ENCODE measurements around the gene TMED4. TPM values are rescaled to one million over a fixed set of nuclear protein-coding genes. Genes with fewer than 3 reads are reported as not detected.

Gene TMED4
- polyA plus RNA-seq, 3 donors: 45.7 to 76.7 (median 49.0) TPM

GRCh38 chr7:44534501-44534900, 47.5 kb downstream of the TMED4 start:
- Mint-ChIP-seq H3K9me3 (peaks cover 0 to 2% (median 0%) of the 10 kb centered on the region in 7 donors), H3K27me3 (ENCODE audit: low read depth in 3 of 3) (peaks cover 2 to 7% (median 6%) of the 10 kb centered on the region in 3 donors), H3K27ac (no peak overlapping the region), H3K36me3 (no peaks in the 10 kb centered on the region), H3K4me1 (no peaks in the 10 kb centered on the region), H3K4me3 (no peak overlapping the region)
- Histone ChIP-seq H4K20me1 (ENCODE audit: insufficient read depth, low read length) (no peaks in the 10 kb centered on the region), H3K79me2 (ENCODE audit: insufficient read depth, low read length) (no peaks in the 10 kb centered on the region), H2AFZ (ENCODE audit: insufficient read depth, low read depth, low read length, poor library complexity, severe bottlenecking) (no peak overlapping the region), H3K36me3 (replicated peaks in 1 of 2; ENCODE audit: control insufficient read depth in 1 of 2, insufficient read depth in 2 of 2, low read length in 2 of 2) (no peaks in the 10 kb centered on the region), H3K27me3 (ENCODE audit: control insufficient read depth in 2 of 2, insufficient read depth in 2 of 2, low read length in 2 of 2) (no peaks in the 10 kb centered on the region), H3K4me2 (replicated peaks; ENCODE audit: extremely low read depth, low read length, poor library complexity, severe bottlenecking) (no peak overlapping the region), H3K4me1 (ENCODE audit: control insufficient read depth in 1 of 2, insufficient read depth in 2 of 2, low read length in 2 of 2) (no peaks in the 10 kb centered on the region), H3K4me3 (replicated peaks in 1 of 3; ENCODE audit: low read depth in 2 of 3, low read length in 3 of 3) (no peak overlapping the region), H3K9me3 (replicated peaks in 1 of 2; ENCODE audit: control insufficient read depth in 1 of 2, insufficient read depth in 1 of 2, low read length in 2 of 2) (no peaks in the 10 kb centered on the region), H3K27ac (ENCODE audit: low read depth in 1 of 2, low read length in 2 of 2) (no peak overlapping the region), H3K9ac (ENCODE audit: insufficient read depth, low read length, poor library complexity, severe bottlenecking) (no peak overlapping the region)
- DNase-seq: peak; percentile 15 to 33 (median 18)
- TF ChIP-seq CTCF (IDR thresholded peaks at IDR 0.05): peak; percentile 74
- 70% methylated on average over 3 of the region's 7 CpGs for WGBS (ENCODE audit: insufficient coverage)
- intact Hi-C loops (cut with micrococcal nuclease): no loop called here

- 100% methylated on average over 2 of the region's 5 CpGs for WGBS (ENCODE audit: insufficient coverage)
- Histone ChIP-seq H3K9me3 (replicated peaks in 1 of 2; ENCODE audit: control insufficient read depth in 1 of 2, insufficient read depth in 1 of 2, low read length in 2 of 2) (no peaks in the 10 kb centered on the region), H3K4me3 (replicated peaks in 1 of 3; ENCODE audit: low read depth in 2 of 3, low read length in 3 of 3) (no peak overlapping the region), H3K4me2 (replicated peaks; ENCODE audit: extremely low read depth, low read length, poor library complexity, severe bottlenecking) (no peak overlapping the region), H3K36me3 (replicated peaks in 1 of 2; ENCODE audit: control insufficient read depth in 1 of 2, insufficient read depth in 2 of 2, low read length in 2 of 2) (no peaks in the 10 kb centered on the region), H3K9ac (ENCODE audit: insufficient read depth, low read length, poor library complexity, severe bottlenecking) (no peak overlapping the region), H3K27me3 (ENCODE audit: control insufficient read depth in 2 of 2, insufficient read depth in 2 of 2, low read length in 2 of 2) (no peaks in the 10 kb centered on the region), H3K79me2 (ENCODE audit: insufficient read depth, low read length) (no peaks in the 10 kb centered on the region), H2AFZ (ENCODE audit: insufficient read depth, low read depth, low read length, poor library complexity, severe bottlenecking) (no peak overlapping the region), H3K4me1 (ENCODE audit: control insufficient read depth in 1 of 2, insufficient read depth in 2 of 2, low read length in 2 of 2) (no peaks in the 10 kb centered on the region), H3K27ac (ENCODE audit: low read depth in 1 of 2, low read length in 2 of 2) (no peak overlapping the region), H4K20me1 (ENCODE audit: insufficient read depth, low read length) (no peaks in the 10 kb centered on the region)
- no peaks in the 10 kb centered on the region for H3K4me1 Mint-ChIP-seq
- H3K36me3 Mint-ChIP-seq: no peaks in the 10 kb centered on the region
- TF ChIP-seq CTCF (IDR thresholded peaks at IDR 0.05): no peak
- H3K4me3 Mint-ChIP-seq: no peak overlapping the region
- H3K27ac Mint-ChIP-seq: no peak overlapping the region
- peaks cover 2 to 7% (median 6%) of the 10 kb centered on the region in 3 donors for H3K27me3 Mint-ChIP-seq (ENCODE audit: low read depth in 3 of 3)
- no peak for DNase-seq
- peaks cover 0 to 2% (median 0%) of the 10 kb centered on the region in 7 donors for H3K9me3 Mint-ChIP-seq
- intact Hi-C loops (cut with micrococcal nuclease): no loop called here
These were observed 47.9 kb downstream of the TMED4 start for GRCh38 chr7:44534087-44534486.

Data from CD14-positive monocyte (primary cell).